SK-N-SH (cell line): ENCODE results near the gene SIGLEC6. TPM values are rescaled to one million over a fixed set of nuclear protein-coding genes. Genes with fewer than 3 reads are reported as not detected.

Experiments
- CTCF ChIA-PET: fragments of 300-600, 350-600 bp; formaldehyde crosslinking; extraction: SDS; loops from one replicate; lab custom pipeline; 2021; lab: Yijun Ruan, JAX
- POLR2A ChIA-PET: fragments of 350-600 bp; sonication (Branson Sonifier 250); formaldehyde crosslinking; extraction: SDS; loops from one replicate; lab custom pipeline; 2020; ENCODE audit warnings: antibody characterized with exemption, inconsistent platforms; lab: Yijun Ruan, JAX
- DNase-seq: peaks from one replicate; pipeline ENCODE4 v3.0.0; 2012
- H2AFZ ChIP-seq: fragments of 200-600 bp; sonication (generic); 2 replicates; pipeline ENCODE4 v1.8.1; 2016; ENCODE audit warnings: antibody characterized with exemption, mild to moderate bottlenecking, low read depth
- H3F3A ChIP-seq: fragments of 200-600 bp; sonication (generic); replicated peaks from 2 replicates; pipeline ENCODE3; 2016; ENCODE audit warnings: antibody characterized with exemption, mild to moderate bottlenecking; ENCODE audit not compliant: insufficient read depth
- H3K27ac ChIP-seq, 2 experiments: fragments of 200-500 bp in 1 of 2; fragments of 200-600 bp in 1 of 2; sonication (Bioruptor generic) in 1 of 2; sonication (generic), shearing (Covaris generic) in 1 of 2; 2 replicates each; pipeline versions ENCODE4 v1.5.1 to v1.6.1; 2014 to 2016; ENCODE audit warnings: low read depth in 2 of 2, inconsistent platforms in 1 of 2, low read length in 1 of 2, mild to moderate bottlenecking in 1 of 2, mixed read lengths in 1 of 2
- H3K27me3 ChIP-seq: fragments of 200-600 bp; sonication (generic), shearing (Covaris generic); 2 replicates; pipeline ENCODE4 v1.6.1; 2016; ENCODE audit warnings: mixed run types; ENCODE audit not compliant: insufficient read depth
- H3K36me3 ChIP-seq, 2 experiments: fragments of 200-500 bp in 1 of 2; fragments of 200-600 bp in 1 of 2; sonication (Bioruptor generic) in 1 of 2; sonication (generic) in 1 of 2; replicated peaks in 1 of 2; 2 replicates each; pipeline versions ENCODE3 to v1.5.1; 2014 to 2016; ENCODE audit warnings: low read length in 1 of 2, mild to moderate bottlenecking in 1 of 2; ENCODE audit not compliant: insufficient read depth in 2 of 2, control insufficient read depth in 1 of 2
- H3K4me1 ChIP-seq, 2 experiments: fragments of 200-500 bp in 1 of 2; fragments of 200-600 bp in 1 of 2; sonication (Bioruptor generic) in 1 of 2; sonication (generic), shearing (Covaris generic) in 1 of 2; 2 replicates each; pipeline versions ENCODE4 v1.5.1 to v1.6.1; 2014 to 2016; ENCODE audit warnings: low read depth in 1 of 2, low read length in 1 of 2, mixed run types in 1 of 2; ENCODE audit not compliant: insufficient read depth in 2 of 2, control insufficient read depth in 1 of 2
- H3K4me2 ChIP-seq: fragments of 200-600 bp; sonication (generic), shearing (Covaris generic); 2 replicates; pipeline ENCODE4 v1.6.1; 2017; ENCODE audit warnings: mixed run types
- H3K4me3 ChIP-seq, 2 experiments: fragments of 200-500 bp in 1 of 2; fragments of 200-600 bp in 1 of 2; sonication (Bioruptor generic) in 1 of 2; sonication (generic), shearing (Covaris generic) in 1 of 2; 2 replicates each; pipeline versions ENCODE4 v1.5.1 to v1.8.1; 2014 to 2016; ENCODE audit warnings: low read depth in 2 of 2, inconsistent platforms in 1 of 2, low read length in 1 of 2, mild to moderate bottlenecking in 1 of 2, mixed read lengths in 1 of 2, moderate library complexity in 1 of 2
- H3K79me2 ChIP-seq: fragments of 200-600 bp; sonication (generic); 2 replicates; pipeline ENCODE4 v1.8.1; 2017; ENCODE audit warnings: mild to moderate bottlenecking; ENCODE audit not compliant: insufficient read depth
- H3K9ac ChIP-seq: fragments of 200-600 bp; sonication (generic); 2 replicates; pipeline ENCODE4 v1.6.1; 2017; ENCODE audit warnings: mixed run types
- H3K9me2 ChIP-seq: fragments of 200-600 bp; sonication (generic); 2 replicates; pipeline ENCODE4 v1.6.1; 2017; ENCODE audit warnings: mixed run types
- H3K9me3 ChIP-seq: fragments of 200-600 bp; sonication (generic); 2 replicates; pipeline ENCODE4 v1.6.1; 2017; ENCODE audit warnings: mixed run types, mild to moderate bottlenecking, moderate library complexity
- H4K20me1 ChIP-seq: fragments of 200-600 bp; sonication (generic); 2 replicates; pipeline ENCODE4 v1.6.1; 2017; ENCODE audit warnings: mild to moderate bottlenecking, mixed run types; ENCODE audit not compliant: insufficient read depth
- EZH2phosphoT487 ChIP-seq: fragments of 200-600 bp; sonication (generic); IDR thresholded peaks from 2 replicates; pipeline ENCODE4 v1.6.1; 2017; ENCODE audit warnings: low read depth, mixed run types, mild to moderate bottlenecking, antibody characterized with exemption, moderate library complexity, borderline replicate concordance
- FOXJ3 ChIP-seq: sonication (generic); formaldehyde crosslinking; IDR thresholded peaks from 2 replicates; pipeline ENCODE4 v1.5.1; 2020; ENCODE audit warnings: mild to moderate bottlenecking, missing genetic modification reagents
- FOXM1 ChIP-seq: IDR thresholded peaks from 2 replicates; pipeline ENCODE4 v1.4.0; 2012; ENCODE audit warnings: low read depth, mild to moderate bottlenecking
- GABPA ChIP-seq: IDR thresholded peaks from 2 replicates; pipeline ENCODE4 v1.4.0; 2012; ENCODE audit warnings: low read depth, mild to moderate bottlenecking
- GATA2 ChIP-seq: sonication (generic); formaldehyde crosslinking; IDR thresholded peaks from 2 replicates; pipeline ENCODE4 v1.5.0; 2020; ENCODE audit warnings: mild to moderate bottlenecking, missing genetic modification reagents
- MXI1 ChIP-seq: IDR thresholded peaks from 2 replicates; pipeline ENCODE4 v1.6.1; 2012; ENCODE audit warnings: mild to moderate bottlenecking, low read depth, low read length, improper control_type of control experiment
- NFIC ChIP-seq: IDR thresholded peaks from 2 replicates; pipeline ENCODE4 v1.4.0; 2012; ENCODE audit warnings: borderline replicate concordance
- NRF1 ChIP-seq: IDR thresholded peaks from 2 replicates; pipeline ENCODE4 v1.6.1; 2012; ENCODE audit warnings: low read depth, mild to moderate bottlenecking, low read length
- RAD21 ChIP-seq: IDR thresholded peaks from 2 replicates; pipeline ENCODE4 v1.6.1; 2012; ENCODE audit warnings: mild to moderate bottlenecking, low read length
- RCOR1 ChIP-seq: fragments of 150-350 bp; IDR thresholded peaks from 2 replicates; pipeline ENCODE4 v1.6.1; 2017; ENCODE audit warnings: antibody characterized with exemption, low read length
- RFX5 ChIP-seq: IDR thresholded peaks from 2 replicates; pipeline ENCODE4 v1.6.1; 2012; ENCODE audit warnings: mild to moderate bottlenecking, improper control_type of control experiment, low read length
- SMC3 ChIP-seq: IDR thresholded peaks from 2 replicates; pipeline ENCODE4 v1.6.1; 2012; ENCODE audit warnings: low read depth, low read length, improper control_type of control experiment
- TAF1 ChIP-seq: IDR thresholded peaks from 2 replicates; pipeline ENCODE4 v1.6.1; 2012; ENCODE audit warnings: low read depth, mild to moderate bottlenecking, low read length, moderate library complexity, borderline replicate concordance
- TEAD4 ChIP-seq: IDR thresholded peaks from 2 replicates; pipeline ENCODE4 v1.4.0; 2012; ENCODE audit warnings: mild to moderate bottlenecking, borderline replicate concordance; ENCODE audit not compliant: insufficient read depth
- YY1 ChIP-seq: IDR thresholded peaks from 2 replicates; pipeline ENCODE4 v1.4.0; 2012; ENCODE audit warnings: low read depth, mild to moderate bottlenecking
- WGBS: methylation state at CpG from one replicate; pipeline ENCODE4 v1.1.6; 2017; ENCODE audit warnings: low lambda C conversion rate; 5-methylcytosine and 5-hydroxymethylcytosine counted together
- polyA plus RNA-seq, 3 experiments: library from polyadenylated mRNA; depleted of rRNA; stranded (reverse); fragments of >200 nt; gene quantifications; 2 replicates each; pipeline ENCODE4 v1.2.3, GENCODE V29; 2012
- TF ChIP-seq, protein P1 (sequence below): fragments of 200-600 bp; sonication (generic); IDR thresholded peaks from 2 replicates; pipeline ENCODE4 v1.6.1; 2017; ENCODE audit warnings: antibody characterized with exemption, mild to moderate bottlenecking, moderate library complexity
- TF ChIP-seq, protein P2 (sequence below): fragments of 150-350 bp; IDR thresholded peaks from 2 replicates; pipeline ENCODE4 v1.6.1; 2017; ENCODE audit warnings: antibody characterized with exemption, low read length, low read depth, borderline replicate concordance
- TF ChIP-seq, protein P3 (sequence below): IDR thresholded peaks from 2 replicates; pipeline ENCODE4 v1.6.1; 2012; ENCODE audit warnings: mild to moderate bottlenecking, low read depth, low read length, moderate library complexity
- TF ChIP-seq, protein P4 (sequence below): IDR thresholded peaks from 2 replicates; pipeline ENCODE4; 2012

SIGLEC6 gene
- polyA plus RNA-seq, 1 of the 3 experiments (the other 2 are of a cell fraction): not detected

DNA sequence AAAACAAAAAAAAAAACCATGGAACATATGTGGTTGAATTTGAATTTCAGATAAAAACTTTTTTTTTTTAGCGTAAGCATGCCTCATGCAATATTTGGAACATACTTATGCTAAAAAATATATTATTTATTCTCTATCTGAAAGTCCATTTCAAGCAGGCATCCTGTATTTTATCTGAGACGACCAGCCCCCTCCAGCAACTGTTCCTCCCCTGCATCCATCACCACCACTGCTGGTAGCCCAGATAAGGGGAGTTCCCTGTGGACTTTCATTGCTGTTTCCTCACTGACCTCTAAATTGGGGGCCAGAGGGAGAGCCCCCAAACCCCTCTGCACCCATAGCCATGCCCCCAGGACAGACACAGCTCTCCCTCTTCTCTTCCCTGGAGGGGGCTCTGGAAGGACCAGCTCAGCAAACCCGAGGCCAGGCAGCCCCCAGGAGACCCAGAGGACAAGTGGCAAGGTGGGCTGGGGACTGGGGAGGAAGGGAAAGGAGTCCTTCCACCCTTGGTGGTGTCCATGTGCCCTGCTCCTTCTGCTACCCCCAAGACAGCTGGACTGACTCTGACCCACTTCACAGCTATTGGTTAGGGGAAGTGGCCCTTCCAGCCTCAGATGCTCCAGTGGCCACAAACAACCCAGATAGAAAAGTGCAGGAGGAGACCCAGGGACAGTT lies 23.3 kb downstream of the SIGLEC6 start (continued):
- TF ChIP-seq, protein P1, sequence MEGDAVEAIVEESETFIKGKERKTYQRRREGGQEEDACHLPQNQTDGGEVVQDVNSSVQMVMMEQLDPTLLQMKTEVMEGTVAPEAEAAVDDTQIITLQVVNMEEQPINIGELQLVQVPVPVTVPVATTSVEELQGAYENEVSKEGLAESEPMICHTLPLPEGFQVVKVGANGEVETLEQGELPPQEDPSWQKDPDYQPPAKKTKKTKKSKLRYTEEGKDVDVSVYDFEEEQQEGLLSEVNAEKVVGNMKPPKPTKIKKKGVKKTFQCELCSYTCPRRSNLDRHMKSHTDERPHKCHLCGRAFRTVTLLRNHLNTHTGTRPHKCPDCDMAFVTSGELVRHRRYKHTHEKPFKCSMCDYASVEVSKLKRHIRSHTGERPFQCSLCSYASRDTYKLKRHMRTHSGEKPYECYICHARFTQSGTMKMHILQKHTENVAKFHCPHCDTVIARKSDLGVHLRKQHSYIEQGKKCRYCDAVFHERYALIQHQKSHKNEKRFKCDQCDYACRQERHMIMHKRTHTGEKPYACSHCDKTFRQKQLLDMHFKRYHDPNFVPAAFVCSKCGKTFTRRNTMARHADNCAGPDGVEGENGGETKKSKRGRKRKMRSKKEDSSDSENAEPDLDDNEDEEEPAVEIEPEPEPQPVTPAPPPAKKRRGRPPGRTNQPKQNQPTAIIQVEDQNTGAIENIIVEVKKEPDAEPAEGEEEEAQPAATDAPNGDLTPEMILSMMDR: no peak
- TF ChIP-seq, protein P2, sequence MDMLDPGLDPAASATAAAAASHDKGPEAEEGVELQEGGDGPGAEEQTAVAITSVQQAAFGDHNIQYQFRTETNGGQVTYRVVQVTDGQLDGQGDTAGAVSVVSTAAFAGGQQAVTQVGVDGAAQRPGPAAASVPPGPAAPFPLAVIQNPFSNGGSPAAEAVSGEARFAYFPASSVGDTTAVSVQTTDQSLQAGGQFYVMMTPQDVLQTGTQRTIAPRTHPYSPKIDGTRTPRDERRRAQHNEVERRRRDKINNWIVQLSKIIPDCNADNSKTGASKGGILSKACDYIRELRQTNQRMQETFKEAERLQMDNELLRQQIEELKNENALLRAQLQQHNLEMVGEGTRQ: no peak
- TF ChIP-seq FOXJ3 (CRISPR knock-in tag): no peak
- no peak for TF ChIP-seq YY1
- no peak for TF ChIP-seq RCOR1

DNA sequence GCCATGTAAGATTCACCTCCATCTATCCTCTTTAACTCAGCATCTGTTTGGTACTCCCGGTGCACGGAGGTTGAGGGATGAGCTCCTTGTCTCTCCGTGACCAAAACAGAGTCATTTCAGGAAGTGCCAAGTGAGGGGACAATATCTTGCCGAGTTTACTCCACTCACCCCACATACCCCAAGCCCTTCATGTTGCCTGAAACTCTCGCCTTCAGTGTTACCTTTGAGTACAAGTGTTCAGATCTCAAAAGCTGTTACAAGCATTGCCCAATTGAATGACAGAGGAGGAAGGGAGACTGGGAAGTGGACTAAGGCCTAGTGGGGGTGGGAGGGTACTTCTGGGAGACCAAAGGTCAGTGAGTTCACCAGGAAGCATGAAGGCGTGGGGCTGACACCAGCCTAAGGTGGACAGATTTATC lies 23.8 kb downstream of the SIGLEC6 start:
- H3K9ac ChIP-seq: no peak overlapping the region
- H3K27me3 ChIP-seq: peaks cover 31% of the 10 kb centered on the region; the same call in 1 of the 2 replicates
- TF ChIP-seq, protein P2: no peak
- no peak for TF ChIP-seq SMC3
- TF ChIP-seq RFX5: no peak
- no peak for TF ChIP-seq GATA2 (CRISPR knock-in tag)
- TF ChIP-seq TEAD4: no peak
- no peak for TF ChIP-seq TAF1
- TF ChIP-seq MXI1: no peak
- TF ChIP-seq NRF1: no peak
- no peak for TF ChIP-seq FOXM1
- TF ChIP-seq EZH2phosphoT487: no peak
- TF ChIP-seq NFIC: no peak
- TF ChIP-seq RAD21: no peak
- TF ChIP-seq, protein P3, sequence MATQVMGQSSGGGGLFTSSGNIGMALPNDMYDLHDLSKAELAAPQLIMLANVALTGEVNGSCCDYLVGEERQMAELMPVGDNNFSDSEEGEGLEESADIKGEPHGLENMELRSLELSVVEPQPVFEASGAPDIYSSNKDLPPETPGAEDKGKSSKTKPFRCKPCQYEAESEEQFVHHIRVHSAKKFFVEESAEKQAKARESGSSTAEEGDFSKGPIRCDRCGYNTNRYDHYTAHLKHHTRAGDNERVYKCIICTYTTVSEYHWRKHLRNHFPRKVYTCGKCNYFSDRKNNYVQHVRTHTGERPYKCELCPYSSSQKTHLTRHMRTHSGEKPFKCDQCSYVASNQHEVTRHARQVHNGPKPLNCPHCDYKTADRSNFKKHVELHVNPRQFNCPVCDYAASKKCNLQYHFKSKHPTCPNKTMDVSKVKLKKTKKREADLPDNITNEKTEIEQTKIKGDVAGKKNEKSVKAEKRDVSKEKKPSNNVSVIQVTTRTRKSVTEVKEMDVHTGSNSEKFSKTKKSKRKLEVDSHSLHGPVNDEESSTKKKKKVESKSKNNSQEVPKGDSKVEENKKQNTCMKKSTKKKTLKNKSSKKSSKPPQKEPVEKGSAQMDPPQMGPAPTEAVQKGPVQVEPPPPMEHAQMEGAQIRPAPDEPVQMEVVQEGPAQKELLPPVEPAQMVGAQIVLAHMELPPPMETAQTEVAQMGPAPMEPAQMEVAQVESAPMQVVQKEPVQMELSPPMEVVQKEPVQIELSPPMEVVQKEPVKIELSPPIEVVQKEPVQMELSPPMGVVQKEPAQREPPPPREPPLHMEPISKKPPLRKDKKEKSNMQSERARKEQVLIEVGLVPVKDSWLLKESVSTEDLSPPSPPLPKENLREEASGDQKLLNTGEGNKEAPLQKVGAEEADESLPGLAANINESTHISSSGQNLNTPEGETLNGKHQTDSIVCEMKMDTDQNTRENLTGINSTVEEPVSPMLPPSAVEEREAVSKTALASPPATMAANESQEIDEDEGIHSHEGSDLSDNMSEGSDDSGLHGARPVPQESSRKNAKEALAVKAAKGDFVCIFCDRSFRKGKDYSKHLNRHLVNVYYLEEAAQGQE: no peak
- no peak for TF ChIP-seq GABPA
- TF ChIP-seq, protein P4, sequence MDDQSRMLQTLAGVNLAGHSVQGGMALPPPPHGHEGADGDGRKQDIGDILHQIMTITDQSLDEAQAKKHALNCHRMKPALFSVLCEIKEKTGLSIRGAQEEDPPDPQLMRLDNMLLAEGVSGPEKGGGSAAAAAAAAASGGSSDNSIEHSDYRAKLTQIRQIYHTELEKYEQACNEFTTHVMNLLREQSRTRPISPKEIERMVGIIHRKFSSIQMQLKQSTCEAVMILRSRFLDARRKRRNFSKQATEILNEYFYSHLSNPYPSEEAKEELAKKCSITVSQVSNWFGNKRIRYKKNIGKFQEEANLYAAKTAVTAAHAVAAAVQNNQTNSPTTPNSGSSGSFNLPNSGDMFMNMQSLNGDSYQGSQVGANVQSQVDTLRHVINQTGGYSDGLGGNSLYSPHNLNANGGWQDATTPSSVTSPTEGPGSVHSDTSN: no peak
- no peak overlapping the region for H2AFZ ChIP-seq
- H3K4me1 ChIP-seq: no peaks in the 10 kb centered on the region
- H3F3A ChIP-seq: no peaks in the 10 kb centered on the region
- ChIA-PET POLR2A (no interaction called here), CTCF (interaction anchor here (1.0 to 2.0 kb wide), 2 partner anchors 35 to 149 kb away, joined by 3 to 6 read pairs; no protein-coding TSS in a partner anchor)
- H3K27ac ChIP-seq: no peak overlapping the region
- H4K20me1 ChIP-seq: no peaks in the 10 kb centered on the region
- H3K9me2 ChIP-seq: no peaks in the 10 kb centered on the region
- no peaks in the 10 kb centered on the region for H3K79me2 ChIP-seq
- no peak for DNase-seq
- H3K4me3 ChIP-seq: no peak overlapping the region
- H3K9me3 ChIP-seq: no peaks in the 10 kb centered on the region
- H3K36me3 ChIP-seq: no peaks in the 10 kb centered on the region
- 0% methylated on average over 6 of the region's 6 CpGs for WGBS
- no peak overlapping the region for H3K4me2 ChIP-seq
